AG09319 (cell line): ENCODE results near the gene VARS2.

ENCODE experiments used
- DNase-seq: peaks from one replicate; pipeline ENCODE4 v3.0.0-alpha.2; 2010; ENCODE audit warnings: low read depth; ENCODE audit errors: extremely low read depth
- TF ChIP-seq, protein P1 (sequence below): IDR thresholded peaks from 2 replicates; pipeline ENCODE4 v1.5.1; 2011; ENCODE audit warnings: low read depth, mild to moderate bottlenecking, inconsistent platforms, low read length, moderate library complexity

Gene VARS2

DNA sequence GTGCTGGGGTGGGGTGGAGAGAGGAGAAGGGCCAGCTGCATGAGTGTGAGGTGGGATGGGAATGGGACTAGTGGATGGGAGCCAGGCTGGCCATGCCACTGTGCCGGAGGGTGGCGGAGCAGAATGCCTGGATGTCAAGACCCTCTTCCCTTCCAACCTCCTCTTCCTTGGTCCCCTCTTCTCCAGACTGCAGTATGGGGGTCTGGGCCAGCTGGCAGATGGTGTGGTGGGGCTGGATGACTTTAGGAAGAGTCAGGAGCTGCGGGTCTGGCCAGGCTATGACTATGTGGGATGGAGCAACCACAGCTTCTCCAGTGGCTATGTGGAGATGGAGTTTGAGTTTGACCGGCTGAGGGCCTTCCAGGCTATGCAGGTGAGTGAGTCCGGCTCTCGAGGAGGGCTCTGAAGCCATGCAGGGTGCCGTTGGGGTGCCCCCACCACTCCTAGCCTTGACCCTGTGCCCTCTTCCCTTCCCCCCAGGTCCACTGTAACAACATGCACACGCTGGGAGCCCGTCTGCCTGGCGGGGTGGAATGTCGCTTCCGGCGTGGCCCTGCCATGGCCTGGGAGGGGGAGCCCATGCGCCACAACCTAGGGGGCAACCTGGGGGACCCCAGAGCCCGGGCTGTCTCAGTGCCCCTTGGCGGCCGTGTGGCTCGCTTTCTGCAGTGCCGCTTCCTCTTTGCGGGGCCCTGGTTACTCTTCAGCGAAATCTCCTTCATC, 22.1 kb upstream of the VARS2 start:
- TF ChIP-seq, protein P1, sequence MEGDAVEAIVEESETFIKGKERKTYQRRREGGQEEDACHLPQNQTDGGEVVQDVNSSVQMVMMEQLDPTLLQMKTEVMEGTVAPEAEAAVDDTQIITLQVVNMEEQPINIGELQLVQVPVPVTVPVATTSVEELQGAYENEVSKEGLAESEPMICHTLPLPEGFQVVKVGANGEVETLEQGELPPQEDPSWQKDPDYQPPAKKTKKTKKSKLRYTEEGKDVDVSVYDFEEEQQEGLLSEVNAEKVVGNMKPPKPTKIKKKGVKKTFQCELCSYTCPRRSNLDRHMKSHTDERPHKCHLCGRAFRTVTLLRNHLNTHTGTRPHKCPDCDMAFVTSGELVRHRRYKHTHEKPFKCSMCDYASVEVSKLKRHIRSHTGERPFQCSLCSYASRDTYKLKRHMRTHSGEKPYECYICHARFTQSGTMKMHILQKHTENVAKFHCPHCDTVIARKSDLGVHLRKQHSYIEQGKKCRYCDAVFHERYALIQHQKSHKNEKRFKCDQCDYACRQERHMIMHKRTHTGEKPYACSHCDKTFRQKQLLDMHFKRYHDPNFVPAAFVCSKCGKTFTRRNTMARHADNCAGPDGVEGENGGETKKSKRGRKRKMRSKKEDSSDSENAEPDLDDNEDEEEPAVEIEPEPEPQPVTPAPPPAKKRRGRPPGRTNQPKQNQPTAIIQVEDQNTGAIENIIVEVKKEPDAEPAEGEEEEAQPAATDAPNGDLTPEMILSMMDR: no peak
- DNase-seq: no peak

DNA sequence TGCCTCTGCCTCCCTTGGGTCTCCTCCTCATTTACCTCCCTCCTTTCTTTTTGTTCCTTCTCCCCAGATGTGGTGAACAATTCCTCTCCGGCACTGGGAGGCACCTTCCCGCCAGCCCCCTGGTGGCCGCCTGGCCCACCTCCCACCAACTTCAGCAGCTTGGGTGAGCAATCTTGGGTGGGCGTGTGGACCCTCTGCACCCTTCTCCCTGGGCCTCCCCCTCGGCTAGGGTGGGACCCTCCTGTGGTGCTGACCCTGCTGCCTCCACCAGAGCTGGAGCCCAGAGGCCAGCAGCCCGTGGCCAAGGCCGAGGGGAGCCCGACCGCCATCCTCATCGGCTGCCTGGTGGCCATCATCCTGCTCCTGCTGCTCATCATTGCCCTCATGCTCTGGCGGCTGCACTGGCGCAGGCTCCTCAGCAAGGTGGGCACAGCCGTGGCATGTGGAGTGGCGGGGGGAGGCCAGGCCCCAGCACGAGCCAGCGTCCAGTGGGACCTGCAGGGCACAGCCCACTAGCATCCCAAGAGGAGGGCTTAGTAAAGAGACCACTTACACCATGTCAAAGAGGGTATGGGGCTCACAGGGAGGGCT, 20.9 kb upstream of the VARS2 start:
- TF ChIP-seq, protein P1: no peak
- DNase-seq: no peak

DNA sequence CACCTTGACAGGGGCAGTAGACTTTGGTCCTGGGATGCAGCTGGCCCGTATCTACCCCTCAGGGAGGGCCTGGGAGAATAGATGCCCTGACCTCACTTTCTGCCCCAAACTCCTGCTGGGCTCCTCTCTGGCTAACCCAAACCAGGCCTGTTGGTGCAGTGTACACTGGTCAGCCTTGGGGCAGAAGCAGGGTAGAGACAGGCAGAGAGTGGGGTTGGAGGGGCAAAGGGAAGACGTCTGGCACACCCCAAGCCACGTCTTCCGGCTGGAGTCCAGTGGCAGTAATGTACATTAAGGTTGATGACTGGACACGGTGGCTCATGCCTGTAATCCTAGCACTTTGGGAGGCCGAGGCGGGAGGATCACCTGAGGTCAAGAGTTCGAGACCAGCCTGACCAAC, 20.4 kb upstream of the VARS2 start:
- no peak for DNase-seq
- TF ChIP-seq, protein P1: no peak

DNA sequence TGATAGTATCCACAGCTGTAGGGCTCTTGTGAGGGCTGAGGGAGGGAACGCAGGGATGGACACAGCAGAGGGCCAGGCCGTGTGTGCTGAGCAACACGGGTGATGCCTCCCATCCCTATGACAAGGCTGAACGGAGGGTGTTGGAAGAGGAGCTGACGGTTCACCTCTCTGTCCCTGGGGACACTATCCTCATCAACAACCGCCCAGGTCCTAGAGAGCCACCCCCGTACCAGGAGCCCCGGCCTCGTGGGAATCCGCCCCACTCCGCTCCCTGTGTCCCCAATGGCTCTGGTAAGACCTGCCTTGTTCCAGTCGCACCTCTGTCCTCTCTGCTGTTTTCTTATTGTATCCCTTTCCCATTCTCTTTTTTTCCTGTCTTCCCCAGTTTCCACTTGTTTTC, 19.7 kb upstream of the VARS2 start:
- TF ChIP-seq, protein P1: no peak
- no peak for DNase-seq

DNA sequence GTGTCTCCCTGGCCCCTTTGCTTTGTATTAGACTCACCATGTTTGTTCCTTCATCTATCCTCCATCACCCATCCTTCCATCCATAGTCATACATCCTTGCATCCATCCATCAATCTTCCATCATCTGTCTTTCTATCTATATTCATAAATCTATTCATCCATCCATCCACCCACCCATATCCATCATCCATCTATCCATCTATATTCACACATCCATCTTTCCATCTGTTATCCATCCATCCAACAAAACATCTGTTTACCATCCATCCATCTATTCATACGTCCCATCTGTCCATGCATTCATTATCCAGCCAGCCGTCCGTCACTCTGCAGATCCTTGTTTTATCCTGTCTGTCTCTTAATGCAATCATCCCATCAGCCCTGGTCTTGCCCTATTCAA, 19.1 kb upstream of the VARS2 start:
- no peak for DNase-seq
- TF ChIP-seq, protein P1: no peak

DNA sequence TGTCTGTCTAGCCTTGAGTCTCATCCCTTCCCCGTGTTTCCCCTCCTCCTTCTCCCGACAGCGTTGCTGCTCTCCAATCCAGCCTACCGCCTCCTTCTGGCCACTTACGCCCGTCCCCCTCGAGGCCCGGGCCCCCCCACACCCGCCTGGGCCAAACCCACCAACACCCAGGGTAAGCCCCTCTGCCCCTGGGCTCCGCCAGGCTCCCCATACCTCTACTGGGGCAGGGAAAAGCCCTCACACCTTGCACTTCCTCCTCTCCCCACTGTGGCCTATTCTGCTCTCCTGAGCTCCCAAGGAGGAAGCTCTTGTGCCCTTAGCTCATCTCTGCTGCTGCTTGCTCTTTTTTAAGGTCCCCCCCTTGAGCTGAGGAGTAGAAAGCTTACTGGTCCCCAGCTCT, 18.7 kb upstream of the VARS2 start:
- TF ChIP-seq, protein P1: no peak
- no peak for DNase-seq

DNA sequence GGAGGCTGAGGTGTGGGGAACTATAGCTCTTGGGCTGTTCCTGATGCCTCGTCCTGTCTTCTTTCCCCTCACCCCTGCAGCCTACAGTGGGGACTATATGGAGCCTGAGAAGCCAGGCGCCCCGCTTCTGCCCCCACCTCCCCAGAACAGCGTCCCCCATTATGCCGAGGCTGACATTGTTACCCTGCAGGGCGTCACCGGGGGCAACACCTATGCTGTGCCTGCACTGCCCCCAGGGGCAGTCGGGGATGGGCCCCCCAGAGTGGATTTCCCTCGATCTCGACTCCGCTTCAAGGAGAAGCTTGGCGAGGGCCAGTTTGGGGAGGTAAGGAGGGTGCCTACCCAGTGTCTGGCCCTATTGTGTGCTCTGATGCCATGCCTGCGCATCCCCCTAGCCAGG, 17.5 kb upstream of the VARS2 start:
- TF ChIP-seq, protein P1: no peak
- DNase-seq: no peak
